Measurements from ENCODE around the gene COIL.

GRCh38 chr17:56925088-56925487 lies 35.8 kb downstream of the COIL start:
- no peak for TF ChIP-seq POLR2A (IDR thresholded peaks at IDR 0.05; ENCODE audit: low read depth, low read length)
- TF ChIP-seq POLR2AphosphoS5 (IDR thresholded peaks at IDR 0.05; ENCODE audit: low read depth, low read length): no peak
- TF ChIP-seq TAF1 (IDR thresholded peaks at IDR 0.05; ENCODE audit: borderline replicate concordance, low read depth, low read length): no peak
